Measurements from ENCODE around the gene JAGN1. TPM values are rescaled to one million over a fixed set of nuclear protein-coding genes. Genes with fewer than 3 reads are reported as not detected.

JAGN1 gene
- total and polyA plus RNA-seq, 2 donors from 2014 or later, result 30.3 to 55.3 TPM

DNA sequence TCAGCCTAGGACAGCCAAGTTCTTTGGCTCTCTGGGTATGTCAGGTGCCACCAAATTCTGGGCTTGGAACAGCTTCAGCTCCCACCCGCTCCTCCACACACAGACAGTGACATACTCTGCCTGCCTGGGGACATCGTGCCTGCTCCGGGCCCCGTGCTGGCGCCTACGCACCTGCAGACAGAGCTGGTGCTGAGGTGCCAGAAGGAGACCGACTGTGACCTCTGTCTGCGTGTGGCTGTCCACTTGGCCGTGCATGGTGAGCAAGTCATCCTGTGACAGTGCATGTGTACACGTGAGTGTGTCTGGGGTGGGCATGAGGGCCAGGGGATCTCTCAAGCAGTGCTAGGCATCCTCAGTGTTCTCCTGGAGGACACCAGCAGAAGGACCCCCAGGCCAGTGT lies 27.4 kb downstream of the JAGN1 start:
- Histone ChIP-seq H3K9ac (ENCODE audit: low read length in 3 of 3) (peak overlapping the region in 1 of 3 donors; percentile 79), H3K36me3 (ENCODE audit: control insufficient read depth in 2 of 3, insufficient read depth in 3 of 3, low read length in 3 of 3) (no peaks in the 10 kb centered on the region), H3K27me3 (ENCODE audit: control insufficient read depth, insufficient read depth, low read length) (no peaks in the 10 kb centered on the region), H3K27ac (ENCODE audit: low read depth in 2 of 2, low read length in 2 of 2) (no peak overlapping the region), H3K9me3 (ENCODE audit: control insufficient read depth in 2 of 3, insufficient read depth in 1 of 3, low read length in 3 of 3) (no peaks in the 10 kb centered on the region), H3K4me3 (ENCODE audit: low read length in 3 of 3) (peak overlapping the region in 2 of 3 donors; percentile 62 to 76), H3K4me1 (ENCODE audit: control insufficient read depth in 2 of 3, insufficient read depth in 2 of 3, low read depth in 1 of 3, low read length in 3 of 3) (peaks cover 0 to 30% (median 0%) of the 10 kb centered on the region in 3 donors)
- peak in 1 of 5 donors; percentile 79 for DNase-seq
- intact Hi-C loops (cut with DNase I), result no loop called here
- no peak for FAIRE-seq
- TF ChIP-seq, protein P1, sequence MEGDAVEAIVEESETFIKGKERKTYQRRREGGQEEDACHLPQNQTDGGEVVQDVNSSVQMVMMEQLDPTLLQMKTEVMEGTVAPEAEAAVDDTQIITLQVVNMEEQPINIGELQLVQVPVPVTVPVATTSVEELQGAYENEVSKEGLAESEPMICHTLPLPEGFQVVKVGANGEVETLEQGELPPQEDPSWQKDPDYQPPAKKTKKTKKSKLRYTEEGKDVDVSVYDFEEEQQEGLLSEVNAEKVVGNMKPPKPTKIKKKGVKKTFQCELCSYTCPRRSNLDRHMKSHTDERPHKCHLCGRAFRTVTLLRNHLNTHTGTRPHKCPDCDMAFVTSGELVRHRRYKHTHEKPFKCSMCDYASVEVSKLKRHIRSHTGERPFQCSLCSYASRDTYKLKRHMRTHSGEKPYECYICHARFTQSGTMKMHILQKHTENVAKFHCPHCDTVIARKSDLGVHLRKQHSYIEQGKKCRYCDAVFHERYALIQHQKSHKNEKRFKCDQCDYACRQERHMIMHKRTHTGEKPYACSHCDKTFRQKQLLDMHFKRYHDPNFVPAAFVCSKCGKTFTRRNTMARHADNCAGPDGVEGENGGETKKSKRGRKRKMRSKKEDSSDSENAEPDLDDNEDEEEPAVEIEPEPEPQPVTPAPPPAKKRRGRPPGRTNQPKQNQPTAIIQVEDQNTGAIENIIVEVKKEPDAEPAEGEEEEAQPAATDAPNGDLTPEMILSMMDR (IDR thresholded peaks at IDR 0.05; ENCODE audit: borderline replicate concordance, extremely low read depth, insufficient read depth), result no peak

- no peak overlapping the region for H3K27ac ChIP-seq (ENCODE audit: low read depth in 2 of 2, low read length in 2 of 2)
- DNase-seq, result peak in 1 of 5 donors; percentile 45
- intact Hi-C loops (cut with DNase I), result no loop called here
Measured at GRCh38 chr3:9918261-9919038, 28.0 kb downstream of the JAGN1 start.

GRCh38 chr3:9928158-9928557 lies 37.7 kb downstream of the JAGN1 start:
- DNase-seq, result peak in 1 of 5 donors; percentile 68
- Histone ChIP-seq H3K27ac (ENCODE audit: low read depth in 2 of 2, low read length in 2 of 2) (no peak overlapping the region), H3K4me3 (ENCODE audit: low read length in 3 of 3) (no peak overlapping the region), H3K4me1 (ENCODE audit: control insufficient read depth in 2 of 3, insufficient read depth in 2 of 3, low read depth in 1 of 3, low read length in 3 of 3) (no peaks in the 10 kb centered on the region), H3K9me3 (ENCODE audit: control insufficient read depth in 2 of 3, insufficient read depth in 1 of 3, low read length in 3 of 3) (no peaks in the 10 kb centered on the region), H3K9ac (ENCODE audit: low read length in 3 of 3) (no peak overlapping the region), H3K27me3 (ENCODE audit: control insufficient read depth, insufficient read depth, low read length) (no peaks in the 10 kb centered on the region), H3K36me3 (ENCODE audit: control insufficient read depth in 2 of 3, insufficient read depth in 3 of 3, low read length in 3 of 3) (no peaks in the 10 kb centered on the region)
- intact Hi-C loops (cut with DNase I), result no loop called here
- FAIRE-seq, result no peak
- TF ChIP-seq, protein P1 (IDR thresholded peaks at IDR 0.05; ENCODE audit: borderline replicate concordance, extremely low read depth, insufficient read depth), result no peak

More at GRCh38 chr3:9918261-9919038, 28.0 kb downstream of the JAGN1 start:
- peaks cover 0 to 30% (median 0%) of the 10 kb centered on the region in 3 donors for H3K4me1 ChIP-seq (ENCODE audit: control insufficient read depth in 2 of 3, insufficient read depth in 2 of 3, low read depth in 1 of 3, low read length in 3 of 3)
- peak overlapping the region in 1 of 3 donors; percentile 5 for H3K4me3 ChIP-seq (ENCODE audit: low read length in 3 of 3)
- no peak for FAIRE-seq
- H3K9ac ChIP-seq (ENCODE audit: low read length in 3 of 3), result no peak overlapping the region
- no peaks in the 10 kb centered on the region for H3K27me3 ChIP-seq (ENCODE audit: control insufficient read depth, insufficient read depth, low read length)
- TF ChIP-seq, protein P1 (IDR thresholded peaks at IDR 0.05; ENCODE audit: borderline replicate concordance, extremely low read depth, insufficient read depth), result no peak
- H3K9me3 ChIP-seq (ENCODE audit: control insufficient read depth in 2 of 3, insufficient read depth in 1 of 3, low read length in 3 of 3), result no peaks in the 10 kb centered on the region
- H3K36me3 ChIP-seq (ENCODE audit: control insufficient read depth in 2 of 3, insufficient read depth in 3 of 3, low read length in 3 of 3), result no peaks in the 10 kb centered on the region
